ENCODE results near the gene OSMR. TPM values are rescaled to one million over a fixed set of nuclear protein-coding genes. Genes with fewer than 3 reads are reported as not detected.

Gene OSMR
- total and polyA plus RNA-seq, 2 of the 13 experiments (the other 11 are each of a cell fraction or from before 2014, with no cell fraction given), result 21.3 to 86.5 TPM

GRCh38 chr5:38923661-38924451 lies 78.0 kb downstream of the OSMR start (continued):
- TF ChIP-seq KMT2B (CRISPR knock-in tag; IDR thresholded peaks at IDR 0.05), result no peak
- TF ChIP-seq GATAD2A (CRISPR knock-in tag; IDR thresholded peaks at IDR 0.05), result 0 out of 2 replicates have a peak, but pooled peaks have one; percentile 21
- peak; percentile 15; the same call in 1 of the 2 replicates for TF ChIP-seq FOXO1 (CRISPR knock-in tag; IDR thresholded peaks at IDR 0.05)
- TF ChIP-seq NCOA5 (CRISPR knock-in tag; IDR thresholded peaks at IDR 0.05), result no peak
- no peak for TF ChIP-seq EEA1 (CRISPR knock-in tag; IDR thresholded peaks at IDR 0.05; ENCODE audit: borderline replicate concordance)

GRCh38 chr5:38925154-38925925 lies 79.5 kb downstream of the OSMR start:
- ATAC-seq, result no peak
- 96% methylated on average over 6 of the region's 6 CpGs for WGBS (ENCODE audit: low lambda C conversion rate)
- intact Hi-C loops (cut with micrococcal nuclease; ENCODE audit: unreplicated experiment), result no loop called here
- Histone ChIP-seq H2AFZ (ENCODE audit: low read length) (no peak overlapping the region), H3K9ac (ENCODE audit: insufficient read depth, low read depth, low read length) (no peak overlapping the region), H3K27me3 (ENCODE audit: control insufficient read depth in 1 of 2, insufficient read depth in 2 of 2, low read length in 2 of 2) (no peaks in the 10 kb centered on the region), H3K4me1 (ENCODE audit: insufficient read depth, low read length) (peaks cover 8% of the 10 kb centered on the region), H4K20me1 (ENCODE audit: insufficient read depth, low read length) (peaks cover 5% of the 10 kb centered on the region; the same call in 1 of the 2 replicates), H3K4me3 (replicated peaks in 1 of 3; ENCODE audit: insufficient read depth in 1 of 3, low read depth in 2 of 3, low read length in 3 of 3) (no peak overlapping the region), H3K9me3 (ENCODE audit: low read length) (no peaks in the 10 kb centered on the region), H3K36me3 (replicated peaks in 1 of 2; ENCODE audit: control insufficient read depth in 1 of 2, insufficient read depth in 2 of 2, low read length in 2 of 2) (peaks cover 8 to 47% of the 10 kb centered on the region in 2 experiments), H3K4me2 (ENCODE audit: low read depth, low read length) (no peak overlapping the region), H3K27ac (ENCODE audit: extremely low read length, insufficient read depth, low read length) (no peak overlapping the region), H3K79me2 (ENCODE audit: insufficient read depth, low read length) (no peaks in the 10 kb centered on the region)
- BruUV-seq (replicated peaks), result no TSS peak
- CTCF ChIA-PET (ENCODE audit: low intra/inter-chr PET ratio, low total read pairs), result no interaction called here
- no peak for FAIRE-seq
- POLR2A ChIA-PET, result no interaction called here
- TF ChIP-seq SIX1 (CRISPR knock-in tag; IDR thresholded peaks at IDR 0.05; ENCODE audit: borderline replicate concordance), result no peak
- no peak for TF ChIP-seq RELA (CRISPR knock-in tag; IDR thresholded peaks at IDR 0.05)
- TF ChIP-seq ZHX1 (CRISPR knock-in tag; IDR thresholded peaks at IDR 0.05; ENCODE audit: low read depth), result no peak
- TF ChIP-seq ZNF350 (CRISPR knock-in tag; IDR thresholded peaks at IDR 0.05; ENCODE audit: borderline replicate concordance, low read depth), result no peak
- no peak for TF ChIP-seq U2AF1 (optimal IDR thresholded peaks at IDR 0.05; ENCODE audit: low read depth, low read length)
- no peak for DNase-seq (ENCODE audit: low spot score)
- in situ Hi-C loops (cut with HindIII; ENCODE audit: extremely low pct_ligation_motif_present, low pct_unique_long_range_greater_than_20kb), result no loop called here
